Measurements from ENCODE around the gene NCLN.
"Not testable (repeated sequence)": the region's sequence is repeated elsewhere in the genome, so short reads cannot be mapped to it uniquely, and the experiment has no call there.

NCLN gene

DNA sequence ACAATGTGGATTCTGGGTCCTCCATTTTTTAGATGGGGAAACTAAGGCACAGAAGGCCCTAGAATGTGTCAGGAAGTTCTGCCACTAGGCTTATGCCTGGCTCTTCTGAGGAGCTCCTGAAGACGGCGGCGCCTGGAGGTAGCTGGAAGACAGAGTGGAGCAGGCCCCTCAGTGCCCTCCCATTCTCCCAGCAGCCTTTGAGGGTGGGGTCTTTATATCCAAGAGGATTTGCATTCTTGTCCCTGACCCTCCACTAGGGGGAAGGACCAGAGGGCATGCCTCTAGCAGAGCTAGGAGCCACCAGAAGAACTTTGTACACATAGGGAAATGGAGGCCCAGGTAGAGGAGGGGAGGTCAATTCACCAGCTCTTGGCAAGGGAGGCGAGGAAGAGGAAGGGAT is 48.1 kb downstream of the NCLN start:
- H3K27ac ChIP-seq (replicated peaks): no peak overlapping the region
- no peak for DNase-seq (ENCODE audit: low read depth in 1 of 2, low spot score in 1 of 2)
- no peak overlapping the region for H3K4me3 ChIP-seq (replicated peaks; ENCODE audit: insufficient read depth, low read length)
- TF ChIP-seq SPI1 (IDR thresholded peaks at IDR 0.05; ENCODE audit: borderline replicate concordance, low read depth) (no peak), GABPA (IDR thresholded peaks at IDR 0.05; ENCODE audit: low read depth) (no peak), POLR2AphosphoS5 (IDR thresholded peaks at IDR 0.05; ENCODE audit: low read depth) (no peak), REST (IDR thresholded peaks at IDR 0.05; ENCODE audit: insufficient replicate concordance, low read depth) (no peak)
- TF ChIP-seq, protein P1, sequence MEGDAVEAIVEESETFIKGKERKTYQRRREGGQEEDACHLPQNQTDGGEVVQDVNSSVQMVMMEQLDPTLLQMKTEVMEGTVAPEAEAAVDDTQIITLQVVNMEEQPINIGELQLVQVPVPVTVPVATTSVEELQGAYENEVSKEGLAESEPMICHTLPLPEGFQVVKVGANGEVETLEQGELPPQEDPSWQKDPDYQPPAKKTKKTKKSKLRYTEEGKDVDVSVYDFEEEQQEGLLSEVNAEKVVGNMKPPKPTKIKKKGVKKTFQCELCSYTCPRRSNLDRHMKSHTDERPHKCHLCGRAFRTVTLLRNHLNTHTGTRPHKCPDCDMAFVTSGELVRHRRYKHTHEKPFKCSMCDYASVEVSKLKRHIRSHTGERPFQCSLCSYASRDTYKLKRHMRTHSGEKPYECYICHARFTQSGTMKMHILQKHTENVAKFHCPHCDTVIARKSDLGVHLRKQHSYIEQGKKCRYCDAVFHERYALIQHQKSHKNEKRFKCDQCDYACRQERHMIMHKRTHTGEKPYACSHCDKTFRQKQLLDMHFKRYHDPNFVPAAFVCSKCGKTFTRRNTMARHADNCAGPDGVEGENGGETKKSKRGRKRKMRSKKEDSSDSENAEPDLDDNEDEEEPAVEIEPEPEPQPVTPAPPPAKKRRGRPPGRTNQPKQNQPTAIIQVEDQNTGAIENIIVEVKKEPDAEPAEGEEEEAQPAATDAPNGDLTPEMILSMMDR (IDR thresholded peaks at IDR 0.05; ENCODE audit: insufficient read depth, low read length): no peak
- peaks cover 4% of the 10 kb centered on the region for H3K27me3 ChIP-seq (ENCODE audit: insufficient read depth, poor library complexity, severe bottlenecking)

DNA sequence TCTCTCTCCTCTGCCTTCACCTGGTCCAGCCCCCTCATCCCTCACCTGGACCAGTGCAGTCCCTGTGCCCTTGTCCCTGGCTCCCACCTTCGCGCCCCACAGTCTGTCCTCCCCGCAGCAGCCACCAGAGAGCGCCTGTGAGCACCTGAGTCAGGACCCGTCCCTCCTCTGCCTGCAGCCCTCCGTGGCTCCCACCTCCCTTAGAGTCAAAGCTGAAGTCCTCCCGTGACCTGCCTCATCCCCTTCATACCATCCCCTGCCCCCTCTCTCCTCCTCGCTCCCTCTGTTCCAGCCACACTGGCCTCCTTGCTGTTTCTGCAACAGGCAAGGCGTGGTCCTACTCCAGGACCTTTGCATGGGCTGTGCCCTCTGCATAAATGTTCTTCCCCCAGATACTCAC is 49.1 kb downstream of the NCLN start:
- no peak for DNase-seq (ENCODE audit: low read depth in 1 of 2, low spot score in 1 of 2)
- H3K27ac ChIP-seq (replicated peaks): no peak overlapping the region
- peaks cover 3% of the 10 kb centered on the region for H3K27me3 ChIP-seq (ENCODE audit: insufficient read depth, poor library complexity, severe bottlenecking)
- TF ChIP-seq, protein P1 (IDR thresholded peaks at IDR 0.05; ENCODE audit: insufficient read depth, low read length): peak; percentile 2
- TF ChIP-seq REST (IDR thresholded peaks at IDR 0.05; ENCODE audit: insufficient replicate concordance, low read depth): no peak
- H3K4me3 ChIP-seq (replicated peaks; ENCODE audit: insufficient read depth, low read length): no peak overlapping the region

- H3K4me3 ChIP-seq (replicated peaks; ENCODE audit: insufficient read depth, low read length); H3K27me3 ChIP-seq (ENCODE audit: insufficient read depth, poor library complexity, severe bottlenecking); DNase-seq (ENCODE audit: low read depth in 1 of 2, low spot score in 1 of 2); H3K27ac ChIP-seq (replicated peaks): not testable (repeated sequence)
Observed at GRCh38 chr19:3235604-3236003, 49.9 kb downstream of the NCLN start.

- no peak for DNase-seq (ENCODE audit: low read depth in 1 of 2, low spot score in 1 of 2)
- TF ChIP-seq, protein P1 (IDR thresholded peaks at IDR 0.05; ENCODE audit: insufficient read depth, low read length): no peak
- TF ChIP-seq GABPA (IDR thresholded peaks at IDR 0.05; ENCODE audit: low read depth): no peak
- no peak for TF ChIP-seq POLR2AphosphoS5 (IDR thresholded peaks at IDR 0.05; ENCODE audit: low read depth)
- no peak for TF ChIP-seq REST (IDR thresholded peaks at IDR 0.05; ENCODE audit: insufficient replicate concordance, low read depth)
- TF ChIP-seq SPI1 (IDR thresholded peaks at IDR 0.05; ENCODE audit: borderline replicate concordance, low read depth): no peak
- H3K27me3 ChIP-seq (ENCODE audit: insufficient read depth, poor library complexity, severe bottlenecking): no peaks in the 10 kb centered on the region
Observed at GRCh38 chr19:3236272-3236671, 50.5 kb downstream of the NCLN start.

More at GRCh38 chr19:3236272-3236671, 50.5 kb downstream of the NCLN start:
- Histone ChIP-seq H3K4me3 (replicated peaks; ENCODE audit: insufficient read depth, low read length) (no peak overlapping the region), H3K27ac (replicated peaks) (no peak overlapping the region)

Measured in HL-60 (cell line).